Measurements from ENCODE around the gene CCDC61.

Gene CCDC61

GRCh38 chr19:45973553-45974338 is 21.5 kb upstream of the CCDC61 start, which contains the start of gene NOVA2:
TSS of gene NOVA2 (minus strand) at chr19:45973865. CDS start at chr19:45973351, 514 bp downstream.
- no peak for FAIRE-seq

- FAIRE-seq, result no peak
Measured at GRCh38 chr19:45975306-45976070, 19.8 kb upstream of the CCDC61 start.

- FAIRE-seq, result no peak
Measured at GRCh38 chr19:45976178-45976577, 19.1 kb upstream of the CCDC61 start.

GRCh38 chr19:45978156-45978555 is 17.1 kb upstream of the CCDC61 start:
- FAIRE-seq, result no peak

GRCh38 chr19:45981350-45981749 is 13.9 kb upstream of the CCDC61 start:
- no peak for FAIRE-seq

GRCh38 chr19:45985321-45985720 is 9.9 kb upstream of the CCDC61 start:
- no peak for FAIRE-seq

GRCh38 chr19:45990113-45990728 is 5.0 kb upstream of the CCDC61 start:
- no peak for FAIRE-seq

GRCh38 chr19:45994456-45994997 is 740 bp upstream of the CCDC61 start:
- no peak for FAIRE-seq

GRCh38 chr19:45995715-45996385 is 583 bp downstream of the CCDC61 start:
- FAIRE-seq, result no peak

- FAIRE-seq, result no peak
Measured at GRCh38 chr19:45996933-45997332, 1.7 kb downstream of the CCDC61 start.

GRCh38 chr19:45998834-45999233 is 3.6 kb downstream of the CCDC61 start:
- FAIRE-seq, result no peak

GRCh38 chr19:45999653-46000121 is 4.4 kb downstream of the CCDC61 start:
- FAIRE-seq, result no peak

GRCh38 chr19:46000491-46001246 is 5.4 kb downstream of the CCDC61 start:
- FAIRE-seq, result no peak

- FAIRE-seq, result no peak
Measured at GRCh38 chr19:46002678-46003275, 7.5 kb downstream of the CCDC61 start.

GRCh38 chr19:46006411-46006810 is 11.1 kb downstream of the CCDC61 start:
- no peak for FAIRE-seq

GRCh38 chr19:46009530-46010510 is 14.6 kb downstream of the CCDC61 start:
- no peak for FAIRE-seq

GRCh38 chr19:46014534-46014933 is 19.3 kb downstream of the CCDC61 start:
- no peak for FAIRE-seq

GRCh38 chr19:46014941-46015686 is 19.8 kb downstream of the CCDC61 start:
- no peak for FAIRE-seq

All from endometrium (tissue), 2 donors.